ENCODE measurements around the gene CPS1.

GRCh38 chr2:210568108-210568507, 11.7 kb downstream of the CPS1 start:
- TF ChIP-seq NFIC (IDR thresholded peaks at IDR 0.05) (no peak), REST (IDR thresholded peaks at IDR 0.05; ENCODE audit: low read depth) (no peak), YY1 (IDR thresholded peaks at IDR 0.05; ENCODE audit: low read depth) (no peak), EP300 (IDR thresholded peaks at IDR 0.05; ENCODE audit: borderline replicate concordance) (no peak), CREB1 (IDR thresholded peaks at IDR 0.05; ENCODE audit: low read depth) (no peak), USF1 (IDR thresholded peaks at IDR 0.05) (no peak), CEBPB (IDR thresholded peaks at IDR 0.05) (no peak), RAD21 (IDR thresholded peaks at IDR 0.05; ENCODE audit: low read depth) (no peak), TCF12 (IDR thresholded peaks at IDR 0.05; ENCODE audit: low read depth) (no peak), FOXM1 (IDR thresholded peaks at IDR 0.05; ENCODE audit: borderline replicate concordance, low read depth) (no peak), TAF1 (IDR thresholded peaks at IDR 0.05; ENCODE audit: low read depth) (no peak), ZBTB7A (IDR thresholded peaks at IDR 0.05; ENCODE audit: low read depth) (no peak)
